H9 (cell line): Measurements from ENCODE around the gene OS9. TPM values are rescaled to one million over a fixed set of nuclear protein-coding genes. Genes with fewer than 3 reads are reported as not detected.

Source experiments
- DNase-seq: peaks from one replicate; pipeline ENCODE4 v3.0.0-alpha.2; 2017
- H2AFZ ChIP-seq: one replicate; pipeline ENCODE4 v1.6.1; 2013; ENCODE audit warnings: mild to moderate bottlenecking, low read length, control low read depth, moderate library complexity
- H2AK5ac ChIP-seq: 2 replicates; pipeline ENCODE4 v1.6.1; 2013; ENCODE audit warnings: low read length, control low read depth, mixed read lengths; ENCODE audit not compliant: insufficient read length
- H2BK120ac ChIP-seq: one replicate; pipeline ENCODE4 v1.6.1; 2013; ENCODE audit warnings: low read depth, mild to moderate bottlenecking, low read length, control low read depth, inconsistent platforms; ENCODE audit not compliant: poor library complexity, severe bottlenecking
- H2BK12ac ChIP-seq: 2 replicates; pipeline ENCODE4 v1.6.1; 2013; ENCODE audit warnings: low read length, control low read depth, mixed read lengths, low read depth; ENCODE audit not compliant: insufficient read length
- H2BK15ac ChIP-seq: 2 replicates; pipeline ENCODE4 v1.6.1; 2013; ENCODE audit warnings: low read depth, low read length, control low read depth
- H2BK20ac ChIP-seq: one replicate; pipeline ENCODE4 v1.6.1; 2013; ENCODE audit warnings: low read depth, mild to moderate bottlenecking, low read length, control low read depth, inconsistent platforms; ENCODE audit not compliant: poor library complexity, severe bottlenecking
- H2BK5ac ChIP-seq: 2 replicates; pipeline ENCODE4 v1.6.1; 2013; ENCODE audit warnings: low read length, control low read depth, mixed read lengths; ENCODE audit not compliant: insufficient read length
- H3K14ac ChIP-seq: 2 replicates; pipeline ENCODE4 v1.6.1; 2013; ENCODE audit warnings: low read length, control low read depth; ENCODE audit not compliant: insufficient read depth
- H3K18ac ChIP-seq: 2 replicates; pipeline ENCODE4 v1.6.1; 2013; ENCODE audit warnings: low read depth, mild to moderate bottlenecking, mixed read lengths, low read length, control low read depth; ENCODE audit not compliant: insufficient read length
- H3K23ac ChIP-seq: 2 replicates; pipeline ENCODE4 v1.6.1; 2013; ENCODE audit warnings: low read length, control low read depth, mixed read lengths, low read depth; ENCODE audit not compliant: insufficient read length
- H3K23me2 ChIP-seq: 2 replicates; pipeline ENCODE4 v1.6.1; 2013; ENCODE audit warnings: low read depth, mild to moderate bottlenecking, mixed read lengths, low read length, control low read depth; ENCODE audit not compliant: insufficient read length, poor library complexity, severe bottlenecking
- H3K27ac ChIP-seq: 2 replicates; pipeline ENCODE4 v1.5.1; 2013; ENCODE audit warnings: low read length, control low read depth, mixed read lengths, low read depth; ENCODE audit not compliant: insufficient read length
- H3K27me3 ChIP-seq: 2 replicates; pipeline ENCODE4 v1.6.1; 2013; ENCODE audit warnings: low read length, control low read depth, inconsistent platforms; ENCODE audit not compliant: insufficient read depth
- H3K4ac ChIP-seq: 2 replicates; pipeline ENCODE4 v1.6.1; 2013; ENCODE audit warnings: low read depth, mild to moderate bottlenecking, control low read depth, inconsistent platforms, low read length, moderate library complexity
- H3K4me1 ChIP-seq: 2 replicates; pipeline ENCODE4 v1.6.1; 2013; ENCODE audit warnings: low read length, control low read depth, inconsistent platforms; ENCODE audit not compliant: insufficient read depth
- H3K4me2 ChIP-seq: 2 replicates; pipeline ENCODE4 v1.6.1; 2013; ENCODE audit warnings: low read length, control low read depth, mixed read lengths; ENCODE audit not compliant: insufficient read length, insufficient read depth
- H3K56ac ChIP-seq: 2 replicates; pipeline ENCODE4 v1.6.1; 2013; ENCODE audit warnings: low read depth, mild to moderate bottlenecking, mixed read lengths, low read length, control low read depth; ENCODE audit not compliant: insufficient read length
- H3K79me1 ChIP-seq: 2 replicates; pipeline ENCODE4 v1.6.1; 2013; ENCODE audit warnings: low read depth, mild to moderate bottlenecking, moderate library complexity, low read length, control low read depth, inconsistent platforms; ENCODE audit not compliant: insufficient read depth, poor library complexity, severe bottlenecking
- H3K79me2 ChIP-seq: 2 replicates; pipeline ENCODE4 v1.6.1; 2013; ENCODE audit warnings: low read length, control low read depth, inconsistent platforms; ENCODE audit not compliant: insufficient read depth
- H3K9ac ChIP-seq: 2 replicates; pipeline ENCODE4 v1.6.1; 2013; ENCODE audit warnings: low read length, control low read depth, mixed read lengths; ENCODE audit not compliant: insufficient read length; ENCODE audit errors: extremely low read depth
- H3K9me3 ChIP-seq: one replicate; pipeline ENCODE4 v1.6.1; 2013; ENCODE audit warnings: low read depth, low read length, inconsistent platforms; ENCODE audit not compliant: control insufficient read depth
- H3T11ph ChIP-seq: one replicate; pipeline ENCODE4 v1.6.1; 2013; ENCODE audit warnings: mild to moderate bottlenecking, low read length, control low read depth, inconsistent platforms
- H4K20me1 ChIP-seq: one replicate; pipeline ENCODE4 v1.6.1; 2013; ENCODE audit not compliant: control insufficient read depth, insufficient read length, insufficient read depth
- H4K5ac ChIP-seq: 2 replicates; pipeline ENCODE4 v1.6.1; 2013; ENCODE audit warnings: low read depth, mild to moderate bottlenecking, mixed read lengths, low read length, control low read depth; ENCODE audit not compliant: insufficient read length
- H4K8ac ChIP-seq: replicated peaks from 2 replicates; pipeline ENCODE4 v1.6.1; 2013; ENCODE audit warnings: low read length, control low read depth, mixed read lengths, low read depth; ENCODE audit not compliant: insufficient read length
- H4K91ac ChIP-seq: 2 replicates; pipeline ENCODE4 v1.6.1; 2013; ENCODE audit warnings: low read depth, mild to moderate bottlenecking, moderate library complexity, mixed read lengths, low read length, control low read depth; ENCODE audit not compliant: insufficient read length
- H3K27ac Mint-ChIP-seq, 3 experiments: 2 replicates in 2 of 3; 3 replicates in 1 of 3; pipeline ENCODE4 v1.8.0; 2020 to 2021; ENCODE audit warnings: mixed read lengths in 3 of 3, mild to moderate bottlenecking in 1 of 3, moderate library complexity in 1 of 3
- H3K27me3 Mint-ChIP-seq: 2 replicates; pipeline ENCODE4 v1.8.0; 2021; ENCODE audit warnings: low read depth, mild to moderate bottlenecking, moderate library complexity, mixed read lengths
- H3K36me3 Mint-ChIP-seq, 3 experiments: 2 replicates in 2 of 3; 3 replicates in 1 of 3; pipeline ENCODE4 v1.8.0; 2020 to 2021; ENCODE audit warnings: low read depth in 3 of 3, mixed read lengths in 3 of 3; ENCODE audit not compliant: insufficient read depth in 1 of 3
- H3K4me1 Mint-ChIP-seq, 2 experiments: 2 replicates each; pipeline ENCODE4 v1.8.0; 2020; ENCODE audit warnings: mixed read lengths in 2 of 2
- H3K4me3 Mint-ChIP-seq, 2 experiments: 2 replicates in 1 of 2; 3 replicates in 1 of 2; pipeline ENCODE4 v1.8.0; 2020 to 2021; ENCODE audit warnings: mild to moderate bottlenecking in 2 of 2, mixed read lengths in 2 of 2, moderate library complexity in 1 of 2
- H3K9me3 Mint-ChIP-seq, 2 experiments: 2 replicates in 1 of 2; 3 replicates in 1 of 2; pipeline ENCODE4 v1.8.0; 2020; ENCODE audit warnings: mild to moderate bottlenecking in 2 of 2, mixed read lengths in 2 of 2, moderate library complexity in 1 of 2
- CTCF ChIP-seq: fragments of 200-600 bp; sonication (generic); conservative IDR thresholded peaks from 3 replicates; pipeline ENCODE4 v1.8.0; 2021; ENCODE audit warnings: antibody characterized with exemption, mild to moderate bottlenecking
- WGBS: extraction: QIAGEN DNeasy Blood & Tissue Kit; methylation state at CpG from one replicate; pipeline ENCODE4 v1.1.7; 2013; ENCODE audit warnings: missing lambda C conversion rate, low lambda C conversion rate, mixed read lengths; ENCODE audit not compliant: insufficient read length; ENCODE audit errors: extremely low coverage; 5-methylcytosine and 5-hydroxymethylcytosine counted together
- total RNA-seq: library from RNA; stranded (reverse); gene quantifications from 2 replicates; pipeline ENCODE4 v1.2.1, GENCODE V29; 2021

The OS9 gene
- total RNA-seq, 1 experiment from 2014 or later = 112 TPM

DNA sequence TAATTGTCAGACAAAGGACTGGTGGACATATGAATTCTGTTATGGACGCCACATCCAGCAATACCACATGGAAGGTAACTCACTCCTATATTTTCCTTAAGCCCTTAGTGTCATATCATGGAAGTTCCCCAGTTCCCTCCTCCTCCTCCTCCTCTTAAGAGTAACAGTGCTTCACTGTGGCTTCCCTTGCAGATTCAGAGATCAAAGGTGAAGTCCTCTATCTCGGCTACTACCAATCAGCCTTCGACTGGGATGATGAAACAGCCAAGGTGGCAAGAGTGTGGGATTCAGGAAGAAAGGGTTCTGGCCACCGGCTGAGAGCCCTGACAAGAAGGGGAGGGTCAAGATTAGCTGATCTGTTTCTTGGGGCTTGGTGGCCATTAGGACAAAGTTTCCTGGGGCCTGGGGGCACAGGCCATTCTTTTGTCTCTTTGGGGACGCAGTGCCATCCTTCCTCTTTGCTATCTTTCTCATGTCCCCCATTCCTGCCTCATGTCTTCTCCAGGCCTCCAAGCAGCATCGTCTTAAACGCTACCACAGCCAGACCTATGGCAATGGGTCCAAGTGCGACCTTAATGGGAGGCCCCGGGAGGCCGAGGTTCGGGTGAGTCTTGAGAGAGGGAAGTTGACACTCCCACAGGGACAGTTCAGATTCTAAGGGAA, 2.0 kb downstream of the OS9 start:
- peaks cover 4% of the 10 kb centered on the region for H3K23me2 ChIP-seq
- peaks cover 0 to 4% of the 10 kb centered on the region in 2 experiments; a peak in 2 of 5 replicates for H3K9me3 Mint-ChIP-seq
- H3K79me2 ChIP-seq = no peaks in the 10 kb centered on the region
- no peak overlapping the region for H2BK120ac ChIP-seq
- no peak overlapping the region for H3K4me2 ChIP-seq
- H2AFZ ChIP-seq = no peak overlapping the region
- no peaks in the 10 kb centered on the region for H3K4me1 Mint-ChIP-seq
- no peak overlapping the region for H4K8ac ChIP-seq
- H2AK5ac ChIP-seq = no peak overlapping the region
- no peaks in the 10 kb centered on the region for H3K79me1 ChIP-seq
- no peak overlapping the region for H2BK20ac ChIP-seq
- no peak for TF ChIP-seq CTCF
- H2BK15ac ChIP-seq = no peak overlapping the region
- no peak overlapping the region for H4K5ac ChIP-seq
- H3K4me1 ChIP-seq = no peaks in the 10 kb centered on the region
- no peak overlapping the region for H3K14ac ChIP-seq
- no peak overlapping the region for H3K4ac ChIP-seq
- H3K27me3 ChIP-seq = no peaks in the 10 kb centered on the region
- peaks cover 2 to 20% (median 16%) of the 10 kb centered on the region in 3 experiments; a peak in 6 of 7 replicates for H3K36me3 Mint-ChIP-seq
- peaks cover 3% of the 10 kb centered on the region for H3K27me3 Mint-ChIP-seq
- no peaks in the 10 kb centered on the region for H4K20me1 ChIP-seq
- no peak overlapping the region for H3T11ph ChIP-seq
- DNase-seq = no peak
- no peak overlapping the region for H3K18ac ChIP-seq
- H3K27ac ChIP-seq = no peak overlapping the region
- no peak overlapping the region for H2BK5ac ChIP-seq
- no peaks in the 10 kb centered on the region for H3K9me3 ChIP-seq
- no peak overlapping the region for H3K9ac ChIP-seq
- H3K56ac ChIP-seq = no peak overlapping the region
- H3K23ac ChIP-seq = no peak overlapping the region
- no peak overlapping the region for H2BK12ac ChIP-seq
- no CpG with 5 or more reads among the region's 11 CpGs for WGBS
- H3K27ac Mint-ChIP-seq = no peak overlapping the region
- no peak overlapping the region for H3K4me3 Mint-ChIP-seq
- H4K91ac ChIP-seq = no peak overlapping the region
